Fibroblast of skin of scalp (primary cell): Measurements from ENCODE around the gene ZNF3.

Experiments used
- DNase-seq: peaks from one replicate; pipeline ENCODE4 v3.0.0-alpha.2; 2013

ZNF3 gene

GRCh38 chr7:100051611-100052010 is 29.9 kb downstream of the ZNF3 start:
- no peak for DNase-seq

- peak; percentile 86 for DNase-seq
These were observed 31.9 kb downstream of the ZNF3 start, which contains the start of gene ZSCAN21 for GRCh38 chr7:100049441-100050291. ZSCAN21 (plus strand) TSS chr7:100049774; CDS start chr7:100057007, 7,233 bp downstream.

GRCh38 chr7:100048680-100049079 is 32.8 kb downstream of the ZNF3 start:
- no peak for DNase-seq

- DNase-seq, result no peak
These were observed 36.8 kb downstream of the ZNF3 start for GRCh38 chr7:100044718-100045117.

- DNase-seq, result no peak
These were observed 40.9 kb downstream of the ZNF3 start for GRCh38 chr7:100040575-100040974.

GRCh38 chr7:100038326-100038725 is 43.2 kb downstream of the ZNF3 start:
- DNase-seq, result no peak

GRCh38 chr7:100035876-100036275 is 45.6 kb downstream of the ZNF3 start:
- no peak for DNase-seq

GRCh38 chr7:100034871-100035510 is 46.5 kb downstream of the ZNF3 start:
- DNase-seq, result no peak

- DNase-seq, result no peak
These were observed 48.0 kb downstream of the ZNF3 start for GRCh38 chr7:100033526-100033925.

GRCh38 chr7:100029596-100029995 is 51.9 kb downstream of the ZNF3 start:
- no peak for DNase-seq

- no peak for DNase-seq
These were observed 54.3 kb downstream of the ZNF3 start for GRCh38 chr7:100027197-100027596.

GRCh38 chr7:100024020-100024619 is 57.4 kb downstream of the ZNF3 start:
- no peak for DNase-seq

- no peak for DNase-seq
These were observed 58.0 kb downstream of the ZNF3 start for GRCh38 chr7:100023526-100023925.

- no peak for DNase-seq
These were observed 58.9 kb downstream of the ZNF3 start for GRCh38 chr7:100022621-100023020.

- DNase-seq, result no peak
These were observed 60.2 kb downstream of the ZNF3 start for GRCh38 chr7:100021297-100021696.
